Neural cell (in vitro differentiated cells): Measurements from ENCODE around the gene PDLIM5. TPM values are rescaled to one million over a fixed set of nuclear protein-coding genes. Genes with fewer than 3 reads are reported as not detected.

Experiments
- H2AFZ ChIP-seq: fragments of 200-600, 300-800 bp; sonication (generic), shearing (Covaris generic); 2 replicates; pipeline ENCODE4 v1.6.0; 2014; ENCODE audit warnings: low read depth, mild to moderate bottlenecking, antibody characterized with exemption, low read length, moderate library complexity
- H3F3A ChIP-seq: fragments of 200-600 bp; shearing (Covaris generic); 2 replicates; pipeline ENCODE4 v1.6.1; 2016; ENCODE audit warnings: mild to moderate bottlenecking, moderate library complexity, mixed read lengths, antibody characterized with exemption, low read length; ENCODE audit not compliant: insufficient read depth, poor library complexity, severe bottlenecking
- H3K27ac ChIP-seq: fragments of 200-600, 300-800 bp; sonication (generic), shearing (Covaris generic); 2 replicates; pipeline ENCODE4 v1.5.1; 2014; ENCODE audit warnings: mild to moderate bottlenecking, low read length, moderate library complexity
- H3K27me3 ChIP-seq: fragments of 300-800, 200-600 bp; sonication (generic), shearing (Covaris generic); 2 replicates; pipeline ENCODE4 v1.6.0; 2014; ENCODE audit warnings: mild to moderate bottlenecking, low read depth, low read length, moderate library complexity; ENCODE audit not compliant: insufficient read depth
- H3K36me3 ChIP-seq: fragments of 300-800, 200-600 bp; sonication (generic), shearing (Covaris generic); 2 replicates; pipeline ENCODE4 v1.5.1; 2014; ENCODE audit warnings: mild to moderate bottlenecking, antibody characterized with exemption, low read length, moderate library complexity; ENCODE audit not compliant: insufficient read depth
- H3K4me2 ChIP-seq: fragments of 300-800, 200-600 bp; sonication (generic), shearing (Covaris generic); 2 replicates; pipeline ENCODE4 v1.6.0; 2014; ENCODE audit warnings: mild to moderate bottlenecking, low read length
- H3K4me3 ChIP-seq: fragments of 300-800, 200-600 bp; sonication (generic), shearing (Covaris generic); 2 replicates; pipeline ENCODE4 v1.5.1; 2014; ENCODE audit warnings: mild to moderate bottlenecking, low read length, moderate library complexity
- H3K79me2 ChIP-seq: fragments of 200-600 bp; shearing (Covaris generic); replicated peaks from 2 replicates; pipeline ENCODE4 v1.6.0; 2014; ENCODE audit warnings: mild to moderate bottlenecking, low read length, moderate library complexity; ENCODE audit not compliant: insufficient read depth
- H3K9ac ChIP-seq: fragments of 300-800, 200-600 bp; sonication (generic), shearing (Covaris generic); 2 replicates; pipeline ENCODE4 v1.6.1; 2016; ENCODE audit warnings: mild to moderate bottlenecking, low read length, mixed read lengths
- H3K9me2 ChIP-seq: fragments of 200-600 bp; shearing (Covaris generic); 2 replicates; pipeline ENCODE4 v1.6.1; 2016; ENCODE audit warnings: mild to moderate bottlenecking, low read length, mixed read lengths; ENCODE audit not compliant: insufficient read depth
- H3K9me3 ChIP-seq: fragments of 200-600, 300-800 bp; sonication (generic), shearing (Covaris generic); 2 replicates; pipeline ENCODE4 v1.6.1; 2016; ENCODE audit warnings: mild to moderate bottlenecking, mixed run types, low read length, moderate library complexity, mixed read lengths
- H4K20me1 ChIP-seq: fragments of 200-600 bp; shearing (Covaris generic); 2 replicates; pipeline ENCODE4 v1.6.1; 2016; ENCODE audit warnings: mild to moderate bottlenecking, mixed run types; ENCODE audit not compliant: insufficient read depth
- CTCF ChIP-seq: fragments of 450-650 bp; IDR thresholded peaks from 2 replicates; pipeline ENCODE4 v1.5.1; 2014; ENCODE audit warnings: antibody characterized with exemption, mild to moderate bottlenecking, moderate library complexity; ENCODE audit not compliant: poor library complexity, severe bottlenecking
- EP300 ChIP-seq: fragments of 450-650 bp; conservative IDR thresholded peaks from 2 replicates; pipeline ENCODE4 v1.6.1; 2014; ENCODE audit warnings: antibody characterized with exemption, mild to moderate bottlenecking, moderate library complexity; ENCODE audit not compliant: poor library complexity, severe bottlenecking
- EZH2 ChIP-seq: fragments of 200-600, 300-800 bp; shearing (Covaris generic), sonication (generic); IDR thresholded peaks from 2 replicates; pipeline ENCODE4 v1.6.1; 2014; ENCODE audit warnings: antibody characterized with exemption, low read length, borderline replicate concordance, mild to moderate bottlenecking; ENCODE audit not compliant: insufficient read depth, poor library complexity, severe bottlenecking
- MXI1 ChIP-seq: fragments of 450-650 bp; conservative IDR thresholded peaks from 2 replicates; pipeline ENCODE4 v1.6.1; 2014; ENCODE audit warnings: antibody characterized with exemption, mild to moderate bottlenecking; ENCODE audit not compliant: poor library complexity, severe bottlenecking
- POLR2AphosphoS5 ChIP-seq: IDR thresholded peaks from 2 replicates; pipeline ENCODE4 v1.6.1; 2012
- RAD21 ChIP-seq: fragments of 450-650 bp; conservative IDR thresholded peaks from 2 replicates; pipeline ENCODE4 v1.6.1; 2014; ENCODE audit warnings: antibody characterized with exemption, mild to moderate bottlenecking, moderate library complexity
- REST ChIP-seq: IDR thresholded peaks from 2 replicates; pipeline ENCODE4 v1.6.1; 2012; ENCODE audit warnings: borderline replicate concordance
- SMC3 ChIP-seq: fragments of 450-650 bp; conservative IDR thresholded peaks from 2 replicates; pipeline ENCODE4 v1.6.1; 2014; ENCODE audit warnings: antibody characterized with exemption, mild to moderate bottlenecking, moderate library complexity; ENCODE audit not compliant: poor library complexity
- TAF1 ChIP-seq: IDR thresholded peaks from 2 replicates; pipeline ENCODE4 v1.6.1; 2012; ENCODE audit warnings: low read depth
- polyA plus RNA-seq: library from polyadenylated mRNA; depleted of rRNA; stranded (reverse); fragments of >200 nt; gene quantifications from 2 replicates; pipeline ENCODE4 v1.2.3, GENCODE V29; 2014

Gene PDLIM5
- polyA plus RNA-seq, 1 donor from 2014 or later, result 1.6 TPM

GRCh38 chr4:94665500-94666404 is 214.0 kb downstream of the PDLIM5 start:
- Histone ChIP-seq H4K20me1 (no peaks in the 10 kb centered on the region), H3K27me3 (no peaks in the 10 kb centered on the region), H3F3A (no peaks in the 10 kb centered on the region), H3K4me3 (no peak overlapping the region), H3K9me3 (no peaks in the 10 kb centered on the region), H3K27ac (no peak overlapping the region), H3K9me2 (no peaks in the 10 kb centered on the region), H3K4me2 (no peak overlapping the region), H3K36me3 (no peaks in the 10 kb centered on the region), H3K79me2 (no peaks in the 10 kb centered on the region), H2AFZ (no peak overlapping the region), H3K9ac (no peak overlapping the region)
- TF ChIP-seq SMC3, result no peak
- TF ChIP-seq EP300, result no peak
- TF ChIP-seq TAF1, result no peak
- TF ChIP-seq POLR2AphosphoS5, result no peak
- TF ChIP-seq REST, result no peak
- no peak for TF ChIP-seq EZH2
- TF ChIP-seq MXI1, result no peak
- TF ChIP-seq RAD21, result no peak

GRCh38 chr4:94668724-94669123 is 217.0 kb downstream of the PDLIM5 start:
- no peaks in the 10 kb centered on the region for H3K27me3 ChIP-seq
- no peaks in the 10 kb centered on the region for H3F3A ChIP-seq
- no peaks in the 10 kb centered on the region for H3K36me3 ChIP-seq
- no peak overlapping the region for H3K4me2 ChIP-seq
- no peaks in the 10 kb centered on the region for H3K9me3 ChIP-seq
- H2AFZ ChIP-seq, result no peak overlapping the region
- H3K9me2 ChIP-seq, result no peaks in the 10 kb centered on the region
- no peaks in the 10 kb centered on the region for H4K20me1 ChIP-seq
- H3K27ac ChIP-seq, result peak overlapping the region; percentile 30
- no peak overlapping the region for H3K9ac ChIP-seq
- no peaks in the 10 kb centered on the region for H3K79me2 ChIP-seq
- peak overlapping the region; percentile 2 for H3K4me3 ChIP-seq
- TF ChIP-seq CTCF (no peak), TAF1 (no peak), POLR2AphosphoS5 (peak; percentile 30), EP300 (peak; percentile 48)
